DOHH2 (cell line): Measurements from ENCODE around the gene DCAF6.

ENCODE experiments used
- CTCF ChIP-seq: fragments of 200-600 bp; sonication (generic); IDR thresholded peaks from one replicate; pipeline ENCODE4 v1.5.1; 2014; ENCODE audit warnings: antibody characterized with exemption, mild to moderate bottlenecking, low read depth, low read length; ENCODE audit not compliant: poor library complexity, severe bottlenecking
- EZH2phosphoT487 ChIP-seq: fragments of 200-600 bp; sonication (generic); IDR thresholded peaks from 2 replicates; pipeline ENCODE4 v1.6.1; 2017; ENCODE audit warnings: borderline replicate concordance, mild to moderate bottlenecking, antibody characterized with exemption, low read length, moderate library complexity, mixed read lengths

DNA sequence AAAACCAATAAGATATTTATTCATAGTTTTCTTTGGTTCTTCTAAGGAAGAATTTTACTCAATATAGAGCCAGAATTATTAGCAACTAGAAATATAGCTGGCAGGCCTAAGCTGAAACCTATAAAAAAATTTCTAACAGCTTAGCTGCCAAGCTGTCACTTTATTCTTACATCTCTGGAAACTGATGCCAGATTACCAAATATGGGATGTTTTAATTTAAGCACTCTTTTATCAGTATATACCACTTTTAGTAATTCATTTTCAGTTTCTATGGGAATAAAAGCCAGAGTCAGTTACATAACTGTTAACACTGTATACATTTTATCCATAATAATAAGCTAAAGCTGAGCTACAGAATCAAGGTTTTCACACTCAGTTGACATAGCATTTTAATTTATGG, 69.0 kb downstream of the DCAF6 start:
- TF ChIP-seq CTCF, result no peak
- no peak for TF ChIP-seq EZH2phosphoT487
